ENCODE data around the gene CEP128.

DNA sequence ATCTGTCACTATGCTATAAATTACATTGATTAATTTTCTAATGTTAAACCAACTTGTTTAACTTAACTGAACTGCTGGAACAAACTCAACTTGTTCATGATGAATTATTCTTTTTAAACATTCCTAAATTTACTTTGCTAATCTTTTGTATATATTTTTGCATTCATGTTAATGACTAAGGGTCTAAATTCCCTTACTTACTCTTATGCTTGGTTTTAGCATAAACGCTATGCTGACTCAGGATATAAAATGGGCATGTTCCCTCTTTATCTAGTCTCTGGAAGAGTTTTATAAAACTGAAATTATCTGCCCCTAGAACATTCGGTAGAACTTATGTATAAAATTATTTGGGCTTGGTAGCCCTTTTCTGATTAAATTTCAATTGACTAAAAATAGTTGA, 387.4 kb downstream of the CEP128 start:
- TF ChIP-seq, protein P1, sequence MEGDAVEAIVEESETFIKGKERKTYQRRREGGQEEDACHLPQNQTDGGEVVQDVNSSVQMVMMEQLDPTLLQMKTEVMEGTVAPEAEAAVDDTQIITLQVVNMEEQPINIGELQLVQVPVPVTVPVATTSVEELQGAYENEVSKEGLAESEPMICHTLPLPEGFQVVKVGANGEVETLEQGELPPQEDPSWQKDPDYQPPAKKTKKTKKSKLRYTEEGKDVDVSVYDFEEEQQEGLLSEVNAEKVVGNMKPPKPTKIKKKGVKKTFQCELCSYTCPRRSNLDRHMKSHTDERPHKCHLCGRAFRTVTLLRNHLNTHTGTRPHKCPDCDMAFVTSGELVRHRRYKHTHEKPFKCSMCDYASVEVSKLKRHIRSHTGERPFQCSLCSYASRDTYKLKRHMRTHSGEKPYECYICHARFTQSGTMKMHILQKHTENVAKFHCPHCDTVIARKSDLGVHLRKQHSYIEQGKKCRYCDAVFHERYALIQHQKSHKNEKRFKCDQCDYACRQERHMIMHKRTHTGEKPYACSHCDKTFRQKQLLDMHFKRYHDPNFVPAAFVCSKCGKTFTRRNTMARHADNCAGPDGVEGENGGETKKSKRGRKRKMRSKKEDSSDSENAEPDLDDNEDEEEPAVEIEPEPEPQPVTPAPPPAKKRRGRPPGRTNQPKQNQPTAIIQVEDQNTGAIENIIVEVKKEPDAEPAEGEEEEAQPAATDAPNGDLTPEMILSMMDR (conservative IDR thresholded peaks at IDR 0.05; ENCODE audit: low read depth in 2 of 2) = no peak
- no peak for TF ChIP-seq ZNF114 (CRISPR knock-in tag; IDR thresholded peaks at IDR 0.05)
- no peak for TF ChIP-seq POLR2AphosphoS5 (IDR thresholded peaks at IDR 0.05; ENCODE audit: low read depth)
- TF ChIP-seq NANOG (IDR thresholded peaks at IDR 0.05; ENCODE audit: borderline replicate concordance) = no peak
- TF ChIP-seq EZH2 (IDR thresholded peaks at IDR 0.05; ENCODE audit: low read depth, unreplicated experiment) = no peak
- TF ChIP-seq, protein P2, sequence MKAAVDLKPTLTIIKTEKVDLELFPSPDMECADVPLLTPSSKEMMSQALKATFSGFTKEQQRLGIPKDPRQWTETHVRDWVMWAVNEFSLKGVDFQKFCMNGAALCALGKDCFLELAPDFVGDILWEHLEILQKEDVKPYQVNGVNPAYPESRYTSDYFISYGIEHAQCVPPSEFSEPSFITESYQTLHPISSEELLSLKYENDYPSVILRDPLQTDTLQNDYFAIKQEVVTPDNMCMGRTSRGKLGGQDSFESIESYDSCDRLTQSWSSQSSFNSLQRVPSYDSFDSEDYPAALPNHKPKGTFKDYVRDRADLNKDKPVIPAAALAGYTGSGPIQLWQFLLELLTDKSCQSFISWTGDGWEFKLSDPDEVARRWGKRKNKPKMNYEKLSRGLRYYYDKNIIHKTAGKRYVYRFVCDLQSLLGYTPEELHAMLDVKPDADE (IDR thresholded peaks at IDR 0.05) = no peak
- no peak for TF ChIP-seq JUNB (IDR thresholded peaks at IDR 0.05; ENCODE audit: unreplicated experiment)
- TF ChIP-seq, protein P3, sequence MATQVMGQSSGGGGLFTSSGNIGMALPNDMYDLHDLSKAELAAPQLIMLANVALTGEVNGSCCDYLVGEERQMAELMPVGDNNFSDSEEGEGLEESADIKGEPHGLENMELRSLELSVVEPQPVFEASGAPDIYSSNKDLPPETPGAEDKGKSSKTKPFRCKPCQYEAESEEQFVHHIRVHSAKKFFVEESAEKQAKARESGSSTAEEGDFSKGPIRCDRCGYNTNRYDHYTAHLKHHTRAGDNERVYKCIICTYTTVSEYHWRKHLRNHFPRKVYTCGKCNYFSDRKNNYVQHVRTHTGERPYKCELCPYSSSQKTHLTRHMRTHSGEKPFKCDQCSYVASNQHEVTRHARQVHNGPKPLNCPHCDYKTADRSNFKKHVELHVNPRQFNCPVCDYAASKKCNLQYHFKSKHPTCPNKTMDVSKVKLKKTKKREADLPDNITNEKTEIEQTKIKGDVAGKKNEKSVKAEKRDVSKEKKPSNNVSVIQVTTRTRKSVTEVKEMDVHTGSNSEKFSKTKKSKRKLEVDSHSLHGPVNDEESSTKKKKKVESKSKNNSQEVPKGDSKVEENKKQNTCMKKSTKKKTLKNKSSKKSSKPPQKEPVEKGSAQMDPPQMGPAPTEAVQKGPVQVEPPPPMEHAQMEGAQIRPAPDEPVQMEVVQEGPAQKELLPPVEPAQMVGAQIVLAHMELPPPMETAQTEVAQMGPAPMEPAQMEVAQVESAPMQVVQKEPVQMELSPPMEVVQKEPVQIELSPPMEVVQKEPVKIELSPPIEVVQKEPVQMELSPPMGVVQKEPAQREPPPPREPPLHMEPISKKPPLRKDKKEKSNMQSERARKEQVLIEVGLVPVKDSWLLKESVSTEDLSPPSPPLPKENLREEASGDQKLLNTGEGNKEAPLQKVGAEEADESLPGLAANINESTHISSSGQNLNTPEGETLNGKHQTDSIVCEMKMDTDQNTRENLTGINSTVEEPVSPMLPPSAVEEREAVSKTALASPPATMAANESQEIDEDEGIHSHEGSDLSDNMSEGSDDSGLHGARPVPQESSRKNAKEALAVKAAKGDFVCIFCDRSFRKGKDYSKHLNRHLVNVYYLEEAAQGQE (IDR thresholded peaks at IDR 0.05; ENCODE audit: unreplicated experiment) = no peak
